HG02870 (cell line): ENCODE measurements around the gene MBD4.

ENCODE experiments used
- ATAC-seq: cut with Tn5 transposase; IDR thresholded peaks from one replicate; pipeline ENCODE4 v1.9.1; 2021; ENCODE audit warnings: mild to moderate bottlenecking, moderate library complexity; ENCODE audit not compliant: unreplicated experiment

The MBD4 gene

DNA sequence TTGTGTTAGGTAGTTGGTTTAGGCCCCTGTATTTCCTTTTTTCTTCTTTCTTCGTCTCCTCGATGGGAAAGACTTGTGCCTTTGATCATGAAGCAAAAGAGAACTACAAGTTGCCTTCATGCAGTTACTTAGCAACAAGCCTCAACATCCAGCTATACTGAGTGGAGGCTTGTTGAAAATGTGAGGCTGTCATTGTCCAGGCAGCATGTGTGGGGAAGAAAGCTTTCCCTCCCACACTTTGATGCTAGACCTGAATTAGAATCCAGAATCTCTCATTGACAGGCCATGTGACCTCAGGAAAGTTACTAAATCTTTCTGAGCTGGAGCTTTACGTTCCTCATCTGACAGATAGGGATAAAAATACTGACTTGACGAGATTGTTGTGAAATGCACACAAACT, 24.0 kb upstream of the MBD4 start:
- ATAC-seq, result no peak

GRCh38 chr3:129463094-129463493, 23.3 kb upstream of the MBD4 start:
- no peak for ATAC-seq

DNA sequence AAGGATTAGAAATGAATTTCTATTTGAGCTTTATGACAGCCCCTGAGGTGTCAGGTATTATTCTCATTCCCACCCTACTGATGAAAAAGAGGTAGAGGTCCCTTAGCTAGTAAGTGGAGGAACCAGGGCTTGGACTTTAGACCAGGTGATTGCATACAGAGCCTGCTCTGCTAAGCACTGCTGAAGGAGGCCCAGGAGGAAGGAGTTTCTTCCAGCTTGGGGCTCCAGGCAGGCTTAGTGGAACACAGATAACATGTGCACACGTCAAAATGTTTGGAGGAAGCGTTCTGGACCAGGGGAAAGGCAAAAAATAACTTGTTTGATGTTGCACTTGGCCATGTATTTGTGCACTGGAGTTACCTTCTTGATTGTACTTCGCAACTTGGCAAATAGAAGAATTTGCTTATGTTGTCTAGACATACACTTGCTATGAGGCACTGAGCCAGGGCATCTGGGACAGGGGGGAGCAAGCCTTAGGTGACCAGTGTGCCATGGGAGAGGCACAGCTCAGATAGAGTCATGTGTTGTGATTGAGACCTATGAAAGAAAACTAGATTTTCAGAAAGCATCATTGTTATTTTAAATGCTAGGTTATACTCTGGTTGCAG, 22.7 kb upstream of the MBD4 start:
- ATAC-seq, result no peak

GRCh38 chr3:129461461-129462146, 21.9 kb upstream of the MBD4 start:
- no peak for ATAC-seq

GRCh38 chr3:129461022-129461421, 21.3 kb upstream of the MBD4 start:
- ATAC-seq, result no peak

DNA sequence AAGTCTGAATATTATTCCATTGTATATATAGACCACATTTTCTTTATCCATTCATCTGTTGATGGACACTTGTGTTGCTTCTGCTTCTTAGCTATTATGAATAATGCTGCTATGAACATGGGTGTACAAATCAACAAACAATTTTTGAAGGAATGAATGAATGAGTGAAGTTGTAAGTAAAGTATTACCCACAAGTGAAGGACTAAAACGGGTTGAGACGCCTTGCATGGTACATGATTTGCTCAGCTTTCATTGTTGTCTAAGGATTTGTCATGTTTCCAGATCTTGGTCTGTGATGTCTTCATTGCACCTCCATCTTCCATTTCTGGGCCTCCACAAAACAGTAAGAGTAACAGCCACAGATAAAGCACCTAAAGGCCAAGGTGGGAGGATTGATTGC, 20.8 kb upstream of the MBD4 start:
- ATAC-seq, result no peak

- no peak for ATAC-seq
Measured at GRCh38 chr3:129460155-129460554, 20.4 kb upstream of the MBD4 start.

- no peak for ATAC-seq
Measured at GRCh38 chr3:129453732-129454131, 14.0 kb upstream of the MBD4 start.

DNA sequence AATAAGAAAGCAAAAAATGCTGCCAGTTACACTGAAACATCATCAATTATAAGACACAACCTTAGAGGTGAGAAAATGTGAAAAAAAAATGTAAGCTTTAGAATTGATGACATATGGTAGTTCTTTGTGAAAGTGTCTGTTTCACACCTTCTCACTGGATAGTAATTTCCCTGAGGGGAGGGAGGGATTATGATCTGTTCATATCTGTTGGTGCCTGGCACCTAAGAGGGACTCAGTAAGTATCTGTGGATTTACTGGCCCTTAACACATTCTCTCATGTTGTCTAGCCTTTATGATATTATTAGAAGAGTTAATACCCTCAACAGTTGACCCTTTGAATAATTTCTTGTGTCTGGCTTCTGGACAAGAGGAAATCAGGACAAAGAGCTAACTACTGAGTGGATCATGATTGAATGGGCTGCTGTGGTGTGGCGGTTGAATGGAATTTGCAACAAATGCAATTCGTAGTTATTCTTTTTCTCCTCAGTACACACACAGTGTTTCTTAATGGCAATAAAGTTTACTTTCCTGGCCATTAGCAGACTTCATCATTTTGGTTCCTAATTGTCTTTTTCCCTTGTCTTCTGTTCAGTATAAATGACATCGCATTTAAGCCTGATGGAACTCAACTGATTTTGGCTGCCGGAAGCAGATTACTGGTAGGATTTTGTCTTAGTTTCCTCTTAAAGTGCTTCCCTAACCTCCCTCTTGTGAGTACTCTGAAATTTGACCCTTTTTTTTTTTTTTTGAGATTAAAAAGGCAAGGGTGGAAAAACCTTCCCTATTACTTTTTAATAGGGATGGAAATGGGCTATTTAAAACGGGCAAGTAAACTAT, 9.7 kb upstream of the MBD4 start:
- ATAC-seq, result no peak

DNA sequence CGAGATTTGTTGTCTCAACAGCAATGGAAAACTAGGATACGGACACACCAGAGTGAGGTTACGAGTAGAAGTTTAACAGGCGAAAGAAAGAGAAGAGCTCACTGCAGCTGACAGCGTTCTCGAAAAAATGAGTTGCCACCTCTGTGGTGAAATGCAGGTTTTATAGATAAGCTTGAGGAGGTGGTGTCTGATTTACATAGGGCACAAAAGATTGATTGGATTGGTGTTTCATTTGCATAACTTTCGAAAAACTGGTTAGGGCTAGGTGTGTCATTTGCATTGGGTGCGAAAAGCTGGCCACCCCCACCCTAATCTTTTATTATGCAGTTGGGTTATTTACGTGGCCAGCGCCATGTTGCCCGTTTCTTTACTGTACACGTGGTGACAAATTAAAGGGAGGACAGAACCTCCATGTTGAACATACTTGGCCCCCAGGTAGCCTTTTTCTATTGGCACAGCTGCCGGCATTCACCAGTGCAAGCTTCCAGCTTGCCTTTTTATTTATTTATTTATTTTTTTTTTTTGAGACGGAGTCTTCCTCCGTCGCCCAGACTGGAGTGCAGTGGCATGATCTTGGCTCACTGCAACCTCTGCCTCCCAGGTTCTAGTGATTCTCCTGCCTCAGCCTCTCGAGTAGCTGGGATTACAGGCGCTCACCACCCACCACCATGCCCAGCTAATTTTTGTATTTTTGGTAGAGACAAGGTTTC, 8.6 kb upstream of the MBD4 start:
- ATAC-seq, result no peak

GRCh38 chr3:129446926-129447325, 7.2 kb upstream of the MBD4 start:
- no peak for ATAC-seq

DNA sequence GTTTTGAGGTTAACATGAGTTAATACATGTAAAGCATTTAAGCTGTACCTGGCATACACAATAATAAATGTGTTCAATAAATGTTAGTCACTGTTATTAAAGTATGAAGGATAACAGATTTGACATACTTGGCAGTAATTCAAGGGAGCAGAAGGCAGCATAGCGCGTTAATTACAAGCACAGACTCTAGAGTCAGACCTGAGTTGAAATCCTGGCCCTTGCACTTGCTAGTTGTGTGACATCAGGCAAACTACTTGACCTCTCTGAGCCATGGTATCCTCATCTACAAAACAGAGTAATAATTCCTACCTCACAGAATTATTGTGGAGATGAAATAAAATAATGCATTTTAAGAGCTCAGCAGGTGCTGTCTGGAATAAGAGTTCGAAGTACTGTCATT, 5.7 kb upstream of the MBD4 start:
- no peak for ATAC-seq

DNA sequence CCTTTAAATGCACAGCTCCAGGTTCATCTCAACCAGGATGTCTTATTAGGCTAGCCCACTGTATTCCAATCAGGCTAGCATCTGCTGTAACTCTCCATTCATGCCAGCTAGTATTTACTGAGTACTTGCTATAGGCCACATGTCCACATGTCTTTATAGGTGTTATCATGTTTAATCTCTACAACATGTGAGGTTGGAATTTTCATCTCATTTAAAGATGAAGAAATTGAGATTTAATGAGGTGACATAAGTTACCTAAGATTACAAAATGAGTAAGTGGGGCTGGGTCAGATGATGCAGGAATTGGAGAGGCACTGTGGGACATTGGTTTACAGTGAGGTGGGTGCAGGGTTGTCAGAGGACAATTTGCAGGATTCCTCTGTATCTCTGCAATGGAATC, 3.2 kb upstream of the MBD4 start:
- ATAC-seq, result no peak

GRCh38 chr3:129442486-129442885, 2.7 kb upstream of the MBD4 start:
- ATAC-seq, result no peak

- ATAC-seq, result no peak
Measured at GRCh38 chr3:129441782-129442181, 2.0 kb upstream of the MBD4 start.

- no peak for ATAC-seq
Measured at GRCh38 chr3:129441215-129441614, 1.5 kb upstream of the MBD4 start.

- no peak for ATAC-seq
Measured at GRCh38 chr3:129440618-129441190, 956 bp upstream of the MBD4 start.

- ATAC-seq, result no peak
Measured at GRCh38 chr3:129439226-129439816, 427 bp downstream of the MBD4 start.

- ATAC-seq, result no peak
Measured at GRCh38 chr3:129435367-129435766, 4.4 kb downstream of the MBD4 start.

DNA sequence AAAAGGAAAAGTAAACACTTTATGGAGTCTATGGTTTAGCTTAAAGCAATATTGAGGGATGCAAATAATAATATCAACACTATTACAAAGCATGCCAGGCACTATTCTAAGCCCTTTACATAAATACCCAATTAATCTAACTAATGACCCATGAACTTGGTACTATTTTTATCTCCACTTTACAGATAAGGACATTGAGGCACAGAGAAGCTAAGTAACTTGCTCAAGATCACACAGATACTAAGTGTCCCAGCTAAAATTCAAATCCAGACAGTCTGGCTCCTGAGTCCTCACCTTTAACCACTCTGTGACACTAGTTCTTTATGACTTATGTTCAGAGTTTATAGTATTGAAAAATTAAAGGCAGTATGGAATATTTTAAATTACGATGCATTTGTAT, 5.6 kb downstream of the MBD4 start:
- ATAC-seq, result no peak

DNA sequence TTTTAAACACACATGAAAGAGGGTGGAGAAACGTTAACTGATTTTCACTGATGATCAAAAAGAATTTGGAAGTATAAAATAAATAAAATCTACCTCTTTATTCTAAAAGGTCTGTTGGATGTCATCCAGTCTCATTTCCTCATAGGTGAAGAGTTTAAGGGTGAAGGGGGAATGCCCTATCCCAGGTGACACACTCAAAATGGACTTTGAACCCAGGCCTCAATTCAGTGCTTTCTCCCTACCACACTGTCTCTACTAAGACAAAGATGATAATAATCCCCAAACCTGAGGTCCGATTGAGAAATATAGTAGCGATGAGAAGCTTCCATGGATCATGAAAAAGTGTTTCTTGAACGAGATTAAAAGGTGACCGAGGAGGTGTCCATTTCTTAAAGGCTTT, 6.2 kb downstream of the MBD4 start:
- ATAC-seq, result no peak
